K562 treated with DMSO at 1 percent for 24 hours (cell line): Measurements from ENCODE around the gene EIF4E1B. TPM values are rescaled to one million over a fixed set of nuclear protein-coding genes. Genes with fewer than 3 reads are reported as not detected.

Source experiments
- total RNA-seq: library from RNA; unstranded; fragments of 300-600 nt; gene quantifications from 2 replicates; pipeline ENCODE4 v1.2.3, GENCODE V29; 2022; ENCODE audit warnings: low read depth; ENCODE audit not compliant: insufficient read depth

EIF4E1B gene, protein sequence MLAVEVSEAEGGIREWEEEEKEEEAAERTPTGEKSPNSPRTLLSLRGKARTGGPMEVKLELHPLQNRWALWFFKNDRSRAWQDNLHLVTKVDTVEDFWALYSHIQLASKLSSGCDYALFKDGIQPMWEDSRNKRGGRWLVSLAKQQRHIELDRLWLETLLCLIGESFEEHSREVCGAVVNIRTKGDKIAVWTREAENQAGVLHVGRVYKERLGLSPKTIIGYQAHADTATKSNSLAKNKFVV
- not detected in 2 replicates for total RNA-seq

DNA sequence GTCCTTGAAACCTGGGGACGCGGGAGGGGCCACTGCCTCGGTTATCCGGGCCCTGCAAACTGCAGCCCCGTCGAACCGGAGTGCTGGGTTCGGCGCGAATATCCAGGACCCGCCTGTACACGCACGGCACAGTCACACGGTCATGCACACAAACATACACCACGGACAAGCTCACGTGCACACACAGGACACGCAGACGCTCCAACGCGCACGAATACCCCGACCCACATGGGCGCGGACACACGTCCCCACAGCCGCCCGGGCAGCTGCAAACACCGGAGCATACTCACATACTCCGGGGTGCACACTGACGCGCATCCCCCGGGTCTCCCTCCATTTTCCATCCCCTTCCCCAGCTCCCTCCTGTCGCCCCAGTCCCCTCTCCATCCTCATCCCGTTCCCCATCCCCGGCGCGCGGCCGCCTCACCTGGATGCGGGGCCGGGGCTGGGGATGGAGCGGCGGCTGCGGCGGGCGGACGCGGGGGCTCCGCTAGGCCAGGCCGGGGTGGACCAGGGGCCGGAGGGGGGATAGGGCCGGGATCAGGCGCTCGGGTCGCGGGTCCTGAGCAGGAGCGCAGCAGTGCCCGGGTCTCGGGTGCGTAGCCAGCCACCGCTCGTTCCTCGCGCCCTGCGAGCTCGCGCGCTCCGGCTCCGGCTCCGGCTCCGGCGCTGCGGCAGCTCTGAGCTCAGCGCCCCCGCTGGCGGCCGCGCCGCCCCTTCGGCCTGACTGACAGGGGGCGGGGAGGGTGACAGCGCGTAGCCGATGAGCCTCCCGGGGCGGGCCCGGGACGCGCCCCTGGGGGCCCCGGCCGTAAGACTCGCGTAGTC lies at the start of gene EIF4E1B, which contains the start of gene SNCB:
TSS of gene EIF4E1B (plus strand) at position 823 of the 828 bp plus-strand sequence. CDS start 12,113 bp downstream, outside the sequence.
TSS of gene SNCB (minus strand) at position 682 of the 828 bp plus-strand sequence. CDS start 880 bp downstream, outside the sequence.

DNA sequence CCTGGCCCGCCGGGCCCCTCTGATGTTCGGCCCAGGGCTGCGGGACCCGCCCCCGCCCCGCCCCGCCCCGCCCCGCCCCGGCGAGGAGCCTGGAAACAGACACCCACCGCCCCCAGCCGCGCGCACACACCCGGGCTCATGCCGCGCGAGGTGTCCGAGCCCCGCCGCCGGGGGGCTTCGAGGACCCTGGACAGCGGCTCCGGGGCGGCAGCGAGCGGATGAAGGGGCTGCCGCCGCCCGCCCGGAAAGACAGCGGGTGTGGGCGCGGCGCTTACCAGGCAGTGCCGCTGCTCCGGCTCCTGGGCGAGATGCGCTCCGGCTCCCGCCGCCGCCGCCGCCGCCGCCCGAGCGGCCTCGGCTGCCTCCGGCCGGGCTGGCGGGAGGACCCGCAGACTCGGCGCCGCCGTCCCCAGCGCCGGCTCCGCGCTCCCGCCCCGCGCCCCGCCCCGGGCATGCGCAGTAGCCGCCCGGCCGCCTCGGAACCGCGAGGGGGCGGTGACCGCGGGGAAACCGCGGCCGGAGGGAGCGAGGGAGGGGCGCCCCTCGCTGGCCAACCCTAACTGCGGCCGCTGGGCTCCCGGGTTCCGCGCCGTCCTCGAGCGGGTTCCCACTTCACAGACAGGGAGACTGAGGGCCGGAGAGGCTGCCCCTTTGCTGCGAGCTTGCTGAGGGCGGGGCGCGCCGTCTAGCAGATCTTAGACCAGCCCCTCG lies 20.6 kb upstream of the EIF4E1B start, which contains the start of gene GPRIN1:
TSS of gene GPRIN1 (minus strand) at position 433 of the 711 bp plus-strand sequence. CDS start 10,322 bp downstream, outside the sequence.

DNA sequence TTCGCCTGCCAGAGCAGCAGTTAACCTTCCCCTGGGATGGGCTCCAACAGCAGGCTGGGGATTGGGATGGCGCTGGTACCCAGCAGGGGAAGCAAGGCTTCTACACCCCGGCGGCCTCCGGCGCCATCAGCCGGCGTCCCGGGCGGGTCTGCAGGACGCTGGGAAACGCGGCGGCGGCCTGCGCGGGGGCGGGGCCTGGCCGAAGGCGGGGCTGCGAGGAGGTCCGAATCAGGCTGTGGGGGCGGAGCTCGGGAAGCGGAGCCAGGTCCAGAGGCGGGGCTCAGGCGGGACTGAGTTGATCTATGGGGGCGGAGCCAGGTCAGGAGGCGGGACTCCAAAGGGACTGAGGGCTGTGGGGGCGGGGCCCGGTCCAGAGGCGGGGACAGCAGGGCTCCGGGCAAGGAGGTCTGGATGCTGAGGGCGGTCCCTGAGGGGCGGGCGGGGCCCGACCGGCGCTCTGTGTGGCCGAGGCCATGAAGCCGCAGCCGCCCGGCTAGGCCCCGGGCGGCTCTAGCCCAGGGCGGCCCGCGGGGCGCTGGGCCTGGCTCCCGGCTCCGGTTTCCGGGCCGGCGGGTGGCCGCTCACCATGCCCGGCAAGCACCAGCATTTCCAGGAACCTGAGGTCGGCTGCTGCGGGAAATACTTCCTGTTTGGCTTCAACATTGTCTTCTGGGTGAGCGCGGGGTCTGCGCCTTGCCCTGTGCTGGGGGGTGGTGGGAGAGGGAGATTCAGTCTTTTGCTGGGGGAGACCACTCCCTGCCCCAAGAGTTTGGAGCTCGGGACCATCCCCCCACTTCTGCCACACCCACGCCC lies 16.8 kb downstream of the EIF4E1B start, which contains the start of gene TSPAN17:
TSS of gene TSPAN17 (plus strand) at position 455 of the 813 bp plus-strand sequence. CDS start at position 587, 132 bp downstream.

Other genes starting within 250 kb of the EIF4E1B start
- 16.8 and 17.2 TPM in 2 replicates for gene NOP16, start 242.1 kb upstream of the EIF4E1B start, total RNA-seq
- 379 and 402 TPM in 2 replicates for gene HIGD2A, start 241.9 kb upstream of the EIF4E1B start, total RNA-seq
- gene CLTB, start 214.1 kb upstream of the EIF4E1B start, total RNA-seq: 103 and 104 TPM in 2 replicates
- 24.1 and 25.6 TPM in 2 replicates for gene FAF2, start 182.3 kb upstream of the EIF4E1B start, total RNA-seq
- gene RNF44, start 93.3 kb upstream of the EIF4E1B start, total RNA-seq: 39.7 and 43.9 TPM in 2 replicates
- gene CDHR2, start 81.3 kb upstream of the EIF4E1B start, total RNA-seq: 0.07 and 0.13 TPM in 2 replicates
- gene GPRIN1, start 20.5 kb upstream of the EIF4E1B start, total RNA-seq: 8.0 and 9.3 TPM in 2 replicates
- gene SNCB, start 141 bp upstream of the EIF4E1B start, total RNA-seq: not detected in 2 replicates
- 51.7 and 54.1 TPM in 2 replicates for gene TSPAN17, start 16.8 kb downstream of the EIF4E1B start, total RNA-seq
- not detected in 2 replicates for gene UNC5A, start 179.9 kb downstream of the EIF4E1B start, total RNA-seq